HG03175 (cell line): Measurements from ENCODE around the gene IBTK.
"Not testable (repeated sequence)": the region's sequence is repeated elsewhere in the genome, so short reads cannot be mapped to it uniquely, and the experiment has no call there.

ENCODE experiments used
- ATAC-seq: cut with Tn5 transposase; IDR thresholded peaks from one replicate; pipeline ENCODE4 v1.9.1; 2021; ENCODE audit warnings: mild to moderate bottlenecking, moderate library complexity; ENCODE audit not compliant: unreplicated experiment

Gene IBTK

DNA sequence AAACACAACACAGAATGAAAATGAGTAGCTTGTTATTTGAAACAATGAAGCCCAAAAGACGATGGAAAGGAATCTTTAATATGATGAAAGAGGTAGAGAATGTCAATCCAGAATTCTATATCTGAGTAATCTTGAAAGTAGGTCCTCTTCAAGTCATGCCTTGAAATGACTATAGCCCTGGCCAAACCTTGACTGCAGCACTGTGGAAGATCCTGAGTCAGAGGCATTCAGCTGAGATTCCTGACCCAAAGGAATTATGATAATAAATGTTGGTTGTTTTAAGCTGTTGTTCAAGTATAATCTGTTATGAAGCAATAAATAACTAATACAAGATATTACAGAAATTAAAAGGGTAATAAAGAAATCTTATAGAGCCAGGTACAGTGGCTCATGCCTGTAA, 64.8 kb downstream of the IBTK start:
- ATAC-seq = no peak

DNA sequence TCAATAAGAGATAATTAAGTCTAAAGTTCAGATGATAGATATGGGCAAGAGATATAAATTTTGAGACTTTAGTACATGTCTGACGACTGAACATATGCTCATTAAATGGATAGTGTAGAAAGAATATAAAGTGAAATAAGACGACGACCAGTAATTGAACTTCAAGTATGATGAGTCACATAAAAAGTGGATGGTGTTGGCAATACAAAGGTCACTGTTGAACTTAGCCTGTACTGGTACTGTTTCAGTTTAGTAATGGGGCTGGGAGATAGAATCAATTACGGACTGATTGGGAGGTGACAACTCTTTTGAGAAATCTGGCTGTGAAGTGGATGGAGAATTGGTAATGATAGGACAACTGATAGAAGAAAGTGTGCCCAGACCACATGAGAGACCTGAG, 68.1 kb downstream of the IBTK start:
- ATAC-seq = no peak

GRCh38 chr6:82178759-82179112, 68.8 kb downstream of the IBTK start:
- no peak for ATAC-seq

DNA sequence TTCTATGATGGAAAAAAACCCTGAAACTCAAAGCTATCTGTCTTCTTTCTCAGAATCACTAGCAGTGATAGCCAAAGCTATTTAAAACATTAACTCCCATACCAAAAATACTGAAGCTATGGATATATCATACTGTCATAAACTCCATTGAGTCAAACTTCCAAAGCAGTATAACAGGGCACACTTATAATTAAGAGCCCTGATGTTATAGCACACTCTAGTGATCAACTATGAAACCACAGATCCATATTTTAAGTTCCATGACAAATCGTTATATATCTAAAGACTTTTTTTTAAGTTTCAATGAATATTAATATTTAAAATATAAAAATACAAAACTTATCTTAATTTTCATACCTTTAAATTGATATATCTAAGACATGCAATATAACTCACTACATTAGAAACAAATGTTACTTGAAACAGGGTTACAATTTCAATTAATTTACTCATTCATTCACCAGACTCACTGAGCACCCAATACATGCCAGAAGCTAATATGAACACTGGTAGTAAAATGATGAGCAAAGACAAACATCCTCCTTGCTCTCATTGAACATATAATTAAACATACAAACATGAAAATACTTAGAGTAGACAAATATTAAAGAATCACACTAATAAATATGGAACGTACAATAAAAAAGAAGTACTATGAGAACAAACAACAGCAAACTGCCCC, 69.3 kb downstream of the IBTK start:
- ATAC-seq = no peak

GRCh38 chr6:82176616-82177015, 70.9 kb downstream of the IBTK start:
- ATAC-seq = no peak

GRCh38 chr6:82172594-82172993, 75.0 kb downstream of the IBTK start:
- ATAC-seq = no peak

- no peak for ATAC-seq
These were observed 78.2 kb downstream of the IBTK start for GRCh38 chr6:82169138-82169876.

- ATAC-seq = no peak
These were observed 81.1 kb downstream of the IBTK start for GRCh38 chr6:82166493-82166892.

GRCh38 chr6:82160255-82160990, 87.1 kb downstream of the IBTK start:
- no peak for ATAC-seq

GRCh38 chr6:82152786-82153185, 94.8 kb downstream of the IBTK start:
- ATAC-seq = not testable (repeated sequence)

GRCh38 chr6:82151147-82151546, 96.4 kb downstream of the IBTK start:
- ATAC-seq = not testable (repeated sequence)

GRCh38 chr6:82145926-82146452, 101.6 kb downstream of the IBTK start:
- ATAC-seq = no peak

GRCh38 chr6:82144852-82145340, 102.6 kb downstream of the IBTK start:
- no peak for ATAC-seq

GRCh38 chr6:82144007-82144851, 103.3 kb downstream of the IBTK start:
- ATAC-seq = peak; percentile 88

DNA sequence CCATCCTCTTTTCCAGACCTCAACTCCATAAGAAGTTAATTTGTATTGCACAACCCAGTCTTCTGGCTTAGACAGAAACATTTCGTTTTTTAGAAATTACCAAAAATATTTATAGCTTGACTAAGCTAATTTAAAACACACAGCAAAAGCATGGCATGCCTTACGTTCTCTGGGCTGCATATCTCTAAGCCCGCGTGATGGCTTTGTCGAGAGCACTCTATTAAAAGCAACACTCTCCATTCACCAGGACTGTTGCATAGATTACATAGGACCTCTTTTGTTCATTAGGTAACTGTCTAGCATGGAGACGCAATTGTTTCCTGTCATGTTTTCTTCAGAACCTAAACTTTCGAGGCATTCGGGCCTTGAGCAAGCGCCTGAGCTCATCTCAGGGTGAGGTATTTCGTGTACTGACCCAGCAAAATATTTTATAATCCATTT, 104.5 kb downstream of the IBTK start:
- ATAC-seq = no peak

GRCh38 chr6:82142524-82142923, 105.0 kb downstream of the IBTK start:
- no peak for ATAC-seq

DNA sequence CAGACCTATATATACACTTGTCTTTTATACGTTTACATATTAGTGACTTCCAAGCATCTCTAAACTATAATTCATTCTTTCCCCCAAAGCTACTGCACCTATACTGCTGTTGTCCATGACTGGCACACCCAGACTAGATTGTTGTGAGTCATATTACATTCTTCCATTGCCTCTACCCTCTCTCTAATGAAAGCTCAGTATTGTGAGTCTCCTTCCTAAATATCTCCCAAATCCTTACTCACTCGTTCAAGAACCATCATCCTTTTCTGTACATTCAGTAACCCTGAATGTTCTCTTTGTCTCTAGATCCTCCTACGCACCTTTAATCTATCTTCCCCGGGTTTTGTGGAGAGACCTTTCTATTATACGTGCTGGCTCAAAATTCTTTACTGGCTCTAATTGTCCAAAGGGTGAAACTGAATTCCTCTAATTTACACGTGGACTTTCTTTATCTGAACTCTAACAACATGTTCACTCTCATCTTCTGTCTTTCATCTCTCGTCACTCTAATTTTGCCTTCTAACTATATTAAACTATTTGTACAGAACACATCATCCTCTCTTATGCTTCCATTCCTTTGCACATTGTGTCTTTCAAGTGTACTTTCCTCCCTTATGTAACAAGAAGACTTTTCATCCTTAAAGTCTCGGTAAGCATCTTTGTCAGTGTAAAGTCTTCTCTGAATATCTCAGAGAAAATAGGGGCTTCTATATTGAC, 109.3 kb downstream of the IBTK start:
- no peak for ATAC-seq

DNA sequence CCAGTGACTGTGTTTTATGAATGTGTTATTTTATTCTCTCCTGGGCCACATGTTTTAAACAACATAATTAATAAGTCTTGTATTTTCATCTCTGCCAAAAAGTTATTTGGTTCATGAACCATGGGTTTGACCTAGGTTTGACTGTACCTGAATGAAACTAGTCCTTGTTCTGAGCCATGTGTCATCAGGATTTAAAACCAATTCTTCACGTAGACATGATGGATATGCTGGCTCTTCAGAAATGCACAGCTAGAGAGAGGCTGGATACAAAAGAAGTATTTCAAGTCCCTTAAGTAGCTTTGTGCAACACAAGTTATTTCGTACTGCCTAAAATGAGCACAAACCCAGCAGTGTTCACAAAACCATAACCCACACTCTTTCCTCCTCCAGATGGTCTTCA, 116.1 kb downstream of the IBTK start:
- ATAC-seq = no peak

DNA sequence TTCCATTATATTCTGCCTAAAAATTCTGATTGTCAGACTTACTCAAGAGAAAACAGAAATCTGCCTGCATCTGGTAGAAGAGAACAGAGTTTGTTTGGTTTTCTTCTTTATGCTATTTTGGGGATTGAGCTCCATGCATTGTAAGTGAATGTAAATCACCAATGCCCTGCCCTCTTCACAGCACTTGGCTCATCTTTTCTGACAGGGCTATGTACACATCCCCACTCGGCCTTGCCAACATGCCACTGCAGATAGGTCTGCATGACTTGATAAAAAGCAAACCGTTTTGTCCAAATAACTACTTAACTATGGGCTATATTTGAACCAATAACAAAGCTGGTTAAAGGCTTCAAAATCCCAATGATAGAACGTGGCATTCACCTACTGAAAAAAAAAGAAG, 117.7 kb downstream of the IBTK start:
- ATAC-seq = no peak

DNA sequence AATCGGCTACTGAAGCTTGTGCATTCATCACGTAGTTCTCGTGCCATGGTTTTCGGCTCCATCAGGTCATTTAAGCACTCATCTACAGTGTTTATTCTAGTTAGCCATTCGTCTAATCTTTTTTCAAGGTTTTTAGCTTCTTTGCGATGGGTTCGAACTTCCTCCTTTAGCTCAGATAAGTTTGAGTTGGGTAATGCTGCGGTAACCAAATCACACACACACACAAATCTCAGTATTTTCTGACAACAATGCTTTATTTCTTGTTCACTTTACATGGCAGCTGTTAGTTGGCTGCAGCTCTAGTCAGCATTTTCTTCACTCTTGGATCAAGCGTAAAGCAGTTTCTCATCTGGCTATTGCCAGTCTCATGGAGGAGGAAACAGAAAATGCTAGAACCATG, 118.6 kb downstream of the IBTK start:
- ATAC-seq = not testable (repeated sequence)
